ENCODE results near the gene FAM107B.

DNA sequence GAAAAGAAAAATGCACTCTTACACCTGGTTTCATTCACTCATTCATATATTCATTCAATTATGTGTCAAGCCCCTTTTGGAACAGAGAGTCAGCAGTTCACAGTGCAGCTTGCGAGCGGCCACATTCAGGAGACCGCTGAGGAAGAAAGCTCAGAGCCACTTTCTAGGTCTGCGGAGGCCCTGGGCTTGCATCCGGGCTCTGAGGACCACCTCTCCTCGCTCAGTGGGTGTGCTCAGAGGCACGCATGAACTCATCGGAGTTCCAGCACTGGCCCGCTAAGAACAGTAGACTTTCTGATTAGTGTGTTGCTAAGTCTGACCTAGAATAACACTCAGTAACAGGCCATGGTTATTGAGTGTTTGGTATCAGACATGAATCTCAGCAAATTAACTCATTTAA, 1.8 kb upstream of the FAM107B start:
- TF ChIP-seq CTCF (IDR thresholded peaks at IDR 0.05): no peak
- TF ChIP-seq POLR2A (IDR thresholded peaks at IDR 0.05): no peak

Measured in right lobe of liver (tissue), 4 donors.